HCT116 (cell line): ENCODE results near the gene CDX1. TPM values are rescaled to one million over a fixed set of nuclear protein-coding genes. Genes with fewer than 3 reads are reported as not detected.

ENCODE experiments used
- ATAC-seq: fragments of 200-7000 bp; cut with Tn5 transposase; 2 replicates; pipeline ENCODE4 v1.9.1; 2020; ENCODE audit warnings: mild to moderate bottlenecking, moderate library complexity
- BruUV-seq: library from RNA; stranded (reverse); fragments of 400-500 nt; replicated peaks from 2 replicates; lab custom pipeline; 2021; lab: Mats Ljungman, UMichigan
- CTCF ChIA-PET: fragments of 300-600 bp; sonication (Branson Sonifier 250); formaldehyde crosslinking; loops from one replicate; lab custom pipeline; 2021; ENCODE audit warnings: antibody characterized with exemption; lab: Charles Lee
- POLR2A ChIA-PET: fragments of 300-600, 350-600 bp; sonication (Branson Sonifier 250); formaldehyde crosslinking; loops from one replicate; lab custom pipeline; 2021; ENCODE audit warnings: antibody characterized with exemption; lab: Charles Lee
- RAD21 ChIA-PET, 2 experiments: fragments of 300-600 bp; sonication (Branson Sonifier 250); formaldehyde crosslinking; loops; one replicate each; lab custom pipeline; 2023; ENCODE audit warnings: low total read pairs in 2 of 2; ENCODE audit not compliant: uncharacterized antibody in 2 of 2, unreplicated experiment in 2 of 2, low non-redundant PET in 1 of 2; lab: Charles Lee
- DNase-seq: peaks from one replicate; pipeline ENCODE4 v3.0.0-alpha.2; 2010; ENCODE audit warnings: low read depth, low spot score
- H2AFZ ChIP-seq: fragments of 200-600 bp; shearing (Covaris generic), sonication (generic); 2 replicates; pipeline ENCODE4 v1.6.1; 2017; ENCODE audit warnings: low read depth, mixed run types, mixed read lengths, antibody characterized with exemption, low read length; ENCODE audit not compliant: poor library complexity, severe bottlenecking
- H3K27ac ChIP-seq: 2 replicates; pipeline ENCODE4 v1.5.1; 2012; ENCODE audit warnings: low read depth, low read length
- H3K27me3 ChIP-seq: fragments of 200-600 bp; sonication (generic); 2 replicates; pipeline ENCODE4 v1.6.1; 2016; ENCODE audit warnings: mixed run types, low read length, mixed read lengths; ENCODE audit not compliant: insufficient read depth
- H3K36me3 ChIP-seq, 2 experiments: fragments of 200-500 bp in 1 of 2; fragments of 200-600 bp in 1 of 2; sonication (Bioruptor generic) in 1 of 2; sonication (generic) in 1 of 2; 2 replicates each; pipeline versions ENCODE4 v1.5.1 to v1.6.1; 2014 to 2016; ENCODE audit warnings: low read length in 2 of 2, inconsistent platforms in 1 of 2, mixed read lengths in 1 of 2, mixed run types in 1 of 2; ENCODE audit not compliant: insufficient read depth in 2 of 2, control insufficient read depth in 1 of 2
- H3K4me1 ChIP-seq, 2 experiments: fragments of 200-600 bp in 1 of 2; sonication (generic) in 1 of 2; 2 replicates each; pipeline versions ENCODE4 v1.5.1 to v1.6.1; 2012 to 2017; ENCODE audit warnings: low read length in 2 of 2, inconsistent platforms in 1 of 2, mild to moderate bottlenecking in 1 of 2, mixed read lengths in 1 of 2, mixed run types in 1 of 2, moderate library complexity in 1 of 2; ENCODE audit not compliant: insufficient read depth in 2 of 2, control insufficient read depth in 1 of 2
- H3K4me2 ChIP-seq: fragments of 200-600 bp; sonication (generic); 2 replicates; pipeline ENCODE4 v1.6.1; 2017; ENCODE audit warnings: mixed run types, low read length, mixed read lengths
- H3K4me3 ChIP-seq, 2 experiments: fragments of 200-600 bp in 1 of 2; sonication (generic) in 1 of 2; replicated peaks in 1 of 2; 2 replicates each; pipeline ENCODE4 v1.5.1; 2011 to 2016; ENCODE audit warnings: low read length in 2 of 2, control low read depth in 1 of 2, low read depth in 1 of 2, mild to moderate bottlenecking in 1 of 2, mixed read lengths in 1 of 2, mixed run types in 1 of 2
- H3K79me2 ChIP-seq: fragments of 200-600 bp; sonication (generic); 2 replicates; pipeline ENCODE4 v1.6.1; 2017; ENCODE audit warnings: mild to moderate bottlenecking, mixed run types, low read length, moderate library complexity, mixed read lengths; ENCODE audit not compliant: insufficient read depth
- H3K9ac ChIP-seq: fragments of 200-600 bp; sonication (generic); 2 replicates; pipeline ENCODE4 v1.6.1; 2016; ENCODE audit warnings: low read length, mixed read lengths
- H3K9me2 ChIP-seq: fragments of 200-600 bp; sonication (generic), shearing (Covaris generic); 2 replicates; pipeline ENCODE4 v1.6.1; 2017; ENCODE audit warnings: mixed run types, mild to moderate bottlenecking, moderate library complexity; ENCODE audit not compliant: insufficient read depth
- H3K9me3 ChIP-seq, 2 experiments: fragments of 200-500 bp in 1 of 2; fragments of 200-600 bp in 1 of 2; sonication (Bioruptor generic) in 1 of 2; sonication (generic) in 1 of 2; 2 replicates each; pipeline ENCODE4 v1.6.1; 2014 to 2017; ENCODE audit warnings: low read length in 2 of 2, mixed read lengths in 2 of 2, inconsistent platforms in 1 of 2, low read depth in 1 of 2, mild to moderate bottlenecking in 1 of 2, mixed run types in 1 of 2, moderate library complexity in 1 of 2; ENCODE audit not compliant: control insufficient read depth in 1 of 2, insufficient read depth in 1 of 2
- H4K20me1 ChIP-seq: fragments of 200-600 bp; sonication (generic), shearing (Covaris generic); 2 replicates; pipeline ENCODE4 v1.6.1; 2017; ENCODE audit warnings: mixed run types, mild to moderate bottlenecking, moderate library complexity; ENCODE audit not compliant: insufficient read depth
- CBX3 ChIP-seq: IDR thresholded peaks from 2 replicates; pipeline ENCODE4 v1.6.1; 2012; ENCODE audit warnings: low read depth
- ELF1 ChIP-seq: IDR thresholded peaks from 2 replicates; pipeline ENCODE4 v1.6.1; 2012; ENCODE audit warnings: low read depth, borderline replicate concordance
- POLR2A ChIP-seq: IDR thresholded peaks from 2 replicates; pipeline ENCODE4 v1.7.0; 2011; ENCODE audit warnings: borderline replicate concordance; ENCODE audit not compliant: insufficient read depth, insufficient read length; ENCODE audit errors: extremely low read depth
- ZNF274 ChIP-seq: fragments of 200-500 bp; sonication (Bioruptor generic); IDR thresholded peaks from 2 replicates; pipeline ENCODE4 v1.6.1; 2014; ENCODE audit warnings: mild to moderate bottlenecking, low read depth, low read length, inconsistent platforms
- intact Hi-C: fragments of 100-400 bp; cut with micrococcal nuclease; formaldehyde crosslinking; loops from 2 replicates; pipeline ENCODE4 v1.10.0; 2022
- total RNA-seq: library from RNA; stranded (reverse); gene quantifications from one replicate; pipeline ENCODE4 v1.2.1, GENCODE V29; 2021; ENCODE audit not compliant: unreplicated experiment
- TF ChIP-seq, protein P1 (sequence below): IDR thresholded peaks from 2 replicates; pipeline ENCODE4 v1.6.1; 2012; ENCODE audit warnings: low read depth
- TF ChIP-seq, protein P2 (sequence below): IDR thresholded peaks from 2 replicates; pipeline ENCODE4 v1.6.1; 2012
- TF ChIP-seq, protein P3 (sequence below): IDR thresholded peaks from 2 replicates; pipeline ENCODE4 v1.6.1; 2011; ENCODE audit warnings: mild to moderate bottlenecking, low read length, moderate library complexity; ENCODE audit not compliant: insufficient replicate concordance; ENCODE audit errors: extremely low read depth

The CDX1 gene
- total RNA-seq, 1 experiment from 2014 or later = not detected

DNA sequence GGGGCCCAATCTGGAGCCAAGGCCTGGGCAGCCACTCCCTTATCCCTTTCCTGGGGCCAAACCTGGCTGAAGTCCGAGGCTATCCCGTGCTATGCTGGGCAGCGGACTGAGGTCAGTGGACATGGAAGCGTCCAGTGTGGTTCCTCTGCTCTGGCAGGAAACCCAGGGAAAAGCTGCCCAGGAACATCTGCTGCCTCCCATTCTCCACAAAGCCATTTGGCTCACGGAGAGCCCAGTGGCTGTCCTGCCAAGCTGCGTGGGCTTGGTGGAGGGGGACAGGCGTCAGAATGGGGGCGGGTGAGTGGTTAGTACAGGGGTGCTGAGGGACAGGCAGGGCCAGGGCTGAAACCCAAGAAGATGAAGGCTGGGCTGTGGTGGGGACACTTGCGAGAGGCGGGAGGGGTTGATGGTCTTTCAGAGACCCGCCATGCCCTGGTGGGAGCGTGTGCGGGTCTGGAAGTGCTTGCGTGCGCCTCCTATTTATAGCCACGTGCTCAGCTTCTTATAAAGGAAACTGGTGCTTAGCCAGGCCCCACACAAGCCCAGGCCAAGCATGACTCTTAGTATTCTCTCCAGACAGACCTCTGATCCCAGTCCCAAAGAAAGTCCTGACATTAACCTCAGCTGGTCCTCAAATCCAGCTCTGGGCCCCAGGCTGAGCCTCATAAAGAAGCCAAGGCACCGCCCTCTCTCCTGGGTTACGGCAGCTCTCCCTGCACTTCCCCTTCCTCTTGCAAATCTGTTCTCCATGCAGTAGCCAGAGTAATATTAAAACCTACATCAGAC is 13.9 kb downstream of the CDX1 start (continued):
- TF ChIP-seq, protein P1, sequence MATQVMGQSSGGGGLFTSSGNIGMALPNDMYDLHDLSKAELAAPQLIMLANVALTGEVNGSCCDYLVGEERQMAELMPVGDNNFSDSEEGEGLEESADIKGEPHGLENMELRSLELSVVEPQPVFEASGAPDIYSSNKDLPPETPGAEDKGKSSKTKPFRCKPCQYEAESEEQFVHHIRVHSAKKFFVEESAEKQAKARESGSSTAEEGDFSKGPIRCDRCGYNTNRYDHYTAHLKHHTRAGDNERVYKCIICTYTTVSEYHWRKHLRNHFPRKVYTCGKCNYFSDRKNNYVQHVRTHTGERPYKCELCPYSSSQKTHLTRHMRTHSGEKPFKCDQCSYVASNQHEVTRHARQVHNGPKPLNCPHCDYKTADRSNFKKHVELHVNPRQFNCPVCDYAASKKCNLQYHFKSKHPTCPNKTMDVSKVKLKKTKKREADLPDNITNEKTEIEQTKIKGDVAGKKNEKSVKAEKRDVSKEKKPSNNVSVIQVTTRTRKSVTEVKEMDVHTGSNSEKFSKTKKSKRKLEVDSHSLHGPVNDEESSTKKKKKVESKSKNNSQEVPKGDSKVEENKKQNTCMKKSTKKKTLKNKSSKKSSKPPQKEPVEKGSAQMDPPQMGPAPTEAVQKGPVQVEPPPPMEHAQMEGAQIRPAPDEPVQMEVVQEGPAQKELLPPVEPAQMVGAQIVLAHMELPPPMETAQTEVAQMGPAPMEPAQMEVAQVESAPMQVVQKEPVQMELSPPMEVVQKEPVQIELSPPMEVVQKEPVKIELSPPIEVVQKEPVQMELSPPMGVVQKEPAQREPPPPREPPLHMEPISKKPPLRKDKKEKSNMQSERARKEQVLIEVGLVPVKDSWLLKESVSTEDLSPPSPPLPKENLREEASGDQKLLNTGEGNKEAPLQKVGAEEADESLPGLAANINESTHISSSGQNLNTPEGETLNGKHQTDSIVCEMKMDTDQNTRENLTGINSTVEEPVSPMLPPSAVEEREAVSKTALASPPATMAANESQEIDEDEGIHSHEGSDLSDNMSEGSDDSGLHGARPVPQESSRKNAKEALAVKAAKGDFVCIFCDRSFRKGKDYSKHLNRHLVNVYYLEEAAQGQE = no peak
- TF ChIP-seq ELF1 = no peak
- TF ChIP-seq, all 23 proteins: peak for 0

DNA sequence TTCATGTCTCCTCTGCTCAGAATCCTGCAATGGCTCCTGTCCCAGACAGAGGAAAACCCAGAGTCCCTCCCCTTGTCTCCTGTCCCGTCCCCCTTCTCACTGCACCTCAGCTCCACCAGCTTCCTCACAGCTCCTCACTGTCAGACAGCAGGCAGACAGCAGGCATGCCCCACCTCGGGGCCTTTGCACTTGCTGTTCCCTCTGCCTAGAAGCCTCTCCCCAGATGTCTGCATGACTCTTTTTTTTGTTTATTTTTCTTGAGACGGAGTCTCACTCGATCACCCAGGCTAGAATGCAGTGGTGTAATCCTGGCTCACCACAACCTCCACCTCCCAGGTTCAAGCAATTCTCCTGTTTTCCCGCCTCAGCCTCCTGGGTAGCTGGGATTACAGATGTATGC is 14.4 kb downstream of the CDX1 start:
- TF ChIP-seq, protein P2, sequence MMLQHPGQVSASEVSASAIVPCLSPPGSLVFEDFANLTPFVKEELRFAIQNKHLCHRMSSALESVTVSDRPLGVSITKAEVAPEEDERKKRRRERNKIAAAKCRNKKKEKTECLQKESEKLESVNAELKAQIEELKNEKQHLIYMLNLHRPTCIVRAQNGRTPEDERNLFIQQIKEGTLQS = no peak
- TF ChIP-seq, protein P1 = no peak
- TF ChIP-seq ZNF274 (no peak), POLR2A (no peak), CBX3 (no peak)
- TF ChIP-seq, protein P3, sequence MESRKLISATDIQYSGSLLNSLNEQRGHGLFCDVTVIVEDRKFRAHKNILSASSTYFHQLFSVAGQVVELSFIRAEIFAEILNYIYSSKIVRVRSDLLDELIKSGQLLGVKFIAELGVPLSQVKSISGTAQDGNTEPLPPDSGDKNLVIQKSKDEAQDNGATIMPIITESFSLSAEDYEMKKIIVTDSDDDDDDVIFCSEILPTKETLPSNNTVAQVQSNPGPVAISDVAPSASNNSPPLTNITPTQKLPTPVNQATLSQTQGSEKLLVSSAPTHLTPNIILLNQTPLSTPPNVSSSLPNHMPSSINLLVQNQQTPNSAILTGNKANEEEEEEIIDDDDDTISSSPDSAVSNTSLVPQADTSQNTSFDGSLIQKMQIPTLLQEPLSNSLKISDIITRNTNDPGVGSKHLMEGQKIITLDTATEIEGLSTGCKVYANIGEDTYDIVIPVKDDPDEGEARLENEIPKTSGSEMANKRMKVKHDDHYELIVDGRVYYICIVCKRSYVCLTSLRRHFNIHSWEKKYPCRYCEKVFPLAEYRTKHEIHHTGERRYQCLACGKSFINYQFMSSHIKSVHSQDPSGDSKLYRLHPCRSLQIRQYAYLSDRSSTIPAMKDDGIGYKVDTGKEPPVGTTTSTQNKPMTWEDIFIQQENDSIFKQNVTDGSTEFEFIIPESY = no peak
- TF ChIP-seq, all 23 proteins: peak for 0
- no peaks in the 10 kb centered on the region for H3K9me3 ChIP-seq
- H3K9me2 ChIP-seq = no peaks in the 10 kb centered on the region
- POLR2A ChIA-PET = no interaction called here
- DNase-seq (no peak), ATAC-seq (no peak)
- H3K9ac ChIP-seq = no peak overlapping the region
- intact Hi-C loops = no loop called here
- CTCF ChIA-PET = no interaction called here
- BruUV-seq = no TSS peak
- no peaks in the 10 kb centered on the region for H3K27me3 ChIP-seq
- H3K27ac ChIP-seq = no peak overlapping the region
- H3K79me2 ChIP-seq = no peaks in the 10 kb centered on the region
- H3K4me3 ChIP-seq = no peak overlapping the region
- RAD21 ChIA-PET = no interaction called here
- peaks cover 0 to 1% of the 10 kb centered on the region in 2 experiments; a peak in 1 of 4 replicates for H3K4me1 ChIP-seq
- H2AFZ ChIP-seq = no peak overlapping the region
- H3K36me3 ChIP-seq = no peaks in the 10 kb centered on the region
- H4K20me1 ChIP-seq = no peaks in the 10 kb centered on the region
- H3K4me2 ChIP-seq = no peak overlapping the region
